Fibroblast of peridontal ligament (primary cell): ENCODE data around the gene GBX1.

Experiments used
- DNase-seq: peaks from one replicate; pipeline ENCODE4 v3.0.0-alpha.2; 2010; ENCODE audit errors: extremely low read depth

The GBX1 gene

DNA sequence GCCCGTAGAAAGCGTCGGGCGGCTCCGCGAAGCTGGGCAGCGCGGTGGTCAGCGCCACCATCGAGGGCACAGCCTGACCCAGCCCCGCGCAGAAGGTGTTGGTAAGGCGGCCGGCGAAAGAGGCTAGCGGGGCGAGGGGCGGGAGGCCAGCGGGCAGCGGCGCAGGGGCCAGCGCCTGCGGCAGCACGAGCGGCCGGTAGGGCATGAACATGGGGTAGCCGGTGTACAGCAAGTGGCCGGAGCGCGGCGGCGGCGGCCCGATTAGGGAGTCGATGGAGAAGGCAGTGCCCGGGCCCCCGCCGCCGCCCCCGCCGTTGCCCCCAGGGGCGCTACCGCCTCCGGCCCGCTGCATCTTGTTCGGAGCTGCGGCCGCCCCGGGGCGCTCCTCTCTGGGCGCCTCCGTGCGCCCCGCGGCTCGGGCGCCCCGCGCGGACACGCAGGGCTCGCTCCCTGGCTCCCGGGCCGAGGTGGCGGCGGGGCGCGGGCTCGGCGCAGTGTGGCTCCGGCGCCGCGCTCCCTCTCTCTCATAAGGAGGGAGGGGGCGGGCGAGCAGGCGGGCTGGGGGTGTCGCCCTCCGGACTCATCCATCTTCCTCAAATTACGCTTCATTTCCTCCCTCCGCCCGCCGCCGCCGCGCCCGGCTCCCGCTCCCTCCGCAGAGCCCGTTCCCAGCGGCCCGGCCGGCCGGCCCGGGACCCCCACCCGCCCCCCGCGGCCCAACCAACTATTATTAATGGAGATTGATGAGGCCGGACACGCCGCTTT is at the start of gene GBX1:
TSS of gene GBX1 (minus strand) at position 498 of the 765 bp plus-strand sequence. CDS start at position 352, 146 bp downstream.
- DNase-seq: no peak

GRCh38 chr7:151215396-151215795 is 47.9 kb upstream of the GBX1 start:
- no peak for DNase-seq

DNA sequence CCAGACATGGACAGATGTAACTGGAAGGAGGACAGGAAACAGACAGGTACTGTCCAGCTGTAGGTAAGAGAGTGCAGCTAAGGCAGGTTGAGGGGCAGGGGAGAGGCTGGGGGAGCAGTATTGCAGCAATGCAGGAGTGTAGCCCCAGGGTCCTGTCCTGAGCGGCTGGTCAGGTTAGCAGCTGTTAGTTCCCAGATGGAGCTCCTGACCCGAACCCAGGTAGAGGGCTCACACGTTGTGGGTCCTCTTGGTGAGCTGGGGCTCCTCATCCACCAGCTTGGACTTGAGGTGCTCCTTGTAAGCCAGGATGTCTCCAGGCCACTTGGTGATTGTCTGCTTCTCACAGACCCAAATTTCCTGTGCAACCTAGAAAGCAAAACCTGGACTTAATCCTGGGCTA is 46.3 kb upstream of the GBX1 start:
- DNase-seq: no peak

GRCh38 chr7:151212626-151213025 is 45.1 kb upstream of the GBX1 start:
- DNase-seq: no peak

DNA sequence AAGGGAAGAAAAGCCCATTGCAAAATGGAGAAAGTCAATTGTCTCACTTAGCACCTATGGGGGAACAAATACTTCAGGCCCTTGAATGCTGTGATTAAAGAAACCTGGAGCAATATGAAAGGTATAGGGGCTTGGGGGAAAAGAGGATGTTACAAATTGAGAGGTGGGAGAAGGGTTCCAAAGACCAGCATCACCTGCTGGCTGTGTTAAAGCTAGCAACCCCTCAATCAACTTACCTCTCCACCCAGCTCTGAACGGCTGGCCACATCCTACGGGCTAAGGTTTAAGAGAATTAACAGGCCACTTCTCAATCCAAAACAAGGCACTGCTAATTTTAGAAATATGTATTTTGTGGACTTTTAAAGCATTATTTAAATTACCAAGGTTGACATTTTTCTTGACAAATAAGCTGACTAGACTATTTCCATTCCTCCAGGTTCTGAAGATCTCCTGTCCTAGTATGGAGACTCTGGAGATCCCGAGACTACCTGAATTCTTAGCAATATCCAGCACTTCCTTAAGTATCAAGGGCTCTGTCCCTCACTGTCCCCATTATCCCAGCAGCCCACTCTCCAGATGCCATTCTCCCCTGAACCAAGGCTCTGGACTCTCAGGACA is 43.8 kb upstream of the GBX1 start:
- DNase-seq: no peak

DNA sequence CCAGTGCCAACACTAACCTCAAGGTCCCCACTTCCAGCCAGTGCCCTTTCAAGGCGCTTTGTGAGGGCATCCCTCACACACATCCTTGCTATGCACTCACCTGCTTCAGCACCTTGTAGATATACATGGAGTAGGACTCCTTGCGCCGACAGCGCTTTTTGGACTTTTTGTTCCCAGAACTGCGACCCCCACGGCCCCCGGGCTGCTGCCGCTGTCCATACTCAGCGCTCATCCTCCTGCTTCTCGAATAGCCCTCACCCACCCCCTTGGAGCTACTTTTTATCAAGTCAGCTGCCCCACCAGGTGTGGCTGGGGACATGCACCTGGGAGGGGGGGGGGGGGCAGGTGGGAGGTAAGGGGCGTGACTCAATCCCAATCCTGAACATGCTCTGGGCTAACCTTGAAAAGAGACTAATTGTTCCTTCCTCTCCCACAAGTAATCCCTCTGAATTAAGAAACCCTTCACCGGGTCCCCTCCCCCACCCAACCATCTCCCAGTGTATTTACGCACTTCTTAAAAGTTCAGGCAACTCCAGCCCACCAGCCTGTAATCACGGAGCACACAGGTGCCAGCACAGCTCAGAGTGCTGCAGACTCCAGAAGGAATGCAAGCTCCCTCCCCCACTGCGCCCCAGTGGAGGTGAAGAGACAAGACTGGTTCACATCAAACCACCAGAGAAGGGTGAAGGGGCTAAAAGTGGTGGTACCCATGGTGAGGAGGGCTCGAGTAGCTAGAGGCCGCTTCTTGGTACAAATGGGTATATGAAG is 42.8 kb upstream of the GBX1 start, which contains the start of gene H2BK1:
TSS of gene H2BK1 (minus strand) at position 402 of the 768 bp plus-strand sequence. CDS start at position 232, 170 bp downstream.
- DNase-seq: no peak

DNA sequence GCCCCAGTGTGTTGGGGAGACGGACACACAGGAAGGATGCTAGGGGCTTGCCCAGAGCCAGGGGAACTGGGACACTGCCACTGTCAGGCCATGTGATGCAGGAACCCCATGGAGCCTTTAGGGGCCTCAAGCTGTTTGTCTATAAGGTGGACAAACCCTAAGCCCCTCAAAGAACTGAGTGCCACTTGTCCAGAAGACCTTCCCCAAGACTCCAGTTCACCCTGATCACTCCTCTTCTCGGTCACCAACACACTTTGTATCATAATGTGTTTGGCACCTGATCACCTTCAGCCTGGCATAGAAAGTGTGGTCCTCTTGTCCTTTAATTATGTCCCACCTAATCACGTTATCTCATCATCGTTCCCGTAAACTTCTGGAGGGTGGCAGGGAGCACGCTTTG is 42.1 kb upstream of the GBX1 start:
- no peak for DNase-seq

DNA sequence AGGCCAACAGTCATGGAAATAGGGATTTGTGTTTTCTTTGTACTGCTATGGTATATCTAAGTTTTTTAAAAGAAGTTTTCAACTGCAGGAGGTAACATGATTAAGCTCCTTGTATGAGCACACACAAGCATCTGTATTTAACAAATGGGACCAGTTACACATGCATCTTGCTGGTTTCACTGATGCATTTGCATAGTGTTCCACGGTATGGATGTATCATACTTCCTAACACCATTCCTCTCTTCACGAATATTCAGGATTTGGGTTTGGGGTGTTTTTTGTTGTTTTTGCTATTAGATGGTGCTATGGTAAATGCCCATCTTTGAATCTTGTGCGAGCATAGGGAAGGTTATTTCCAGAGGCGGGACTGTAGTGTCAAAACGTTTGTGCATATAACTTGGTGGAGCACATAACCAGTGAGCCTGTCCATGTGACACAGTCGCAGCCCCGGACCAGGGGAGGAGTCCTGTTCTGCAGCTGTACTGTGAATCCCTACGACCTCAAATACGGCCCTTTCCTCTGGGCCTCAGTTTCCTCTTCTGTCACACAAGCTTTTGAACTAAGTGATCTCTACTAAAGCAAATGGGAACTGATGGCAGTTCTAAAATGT is 40.9 kb upstream of the GBX1 start:
- no peak for DNase-seq

GRCh38 chr7:151207804-151208203 is 40.3 kb upstream of the GBX1 start:
- no peak for DNase-seq

DNA sequence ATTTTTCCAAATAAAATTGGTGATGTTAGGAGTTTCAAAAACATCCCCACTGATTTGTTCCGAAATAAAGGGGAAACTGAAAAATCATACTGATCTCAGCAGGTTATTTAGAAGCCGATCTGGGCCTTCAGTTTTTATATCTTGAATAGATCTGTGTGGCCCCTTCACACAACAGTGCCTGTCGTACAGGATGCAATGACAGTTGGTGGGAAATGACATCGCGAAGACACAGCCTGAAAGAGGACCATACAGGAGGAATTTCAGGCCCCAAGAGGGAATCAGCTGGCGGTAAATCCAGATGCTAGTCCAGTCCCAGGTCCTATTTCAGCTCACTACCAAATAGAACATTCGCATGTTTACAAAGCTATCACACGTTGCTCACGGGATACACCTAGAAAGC is 39.8 kb upstream of the GBX1 start:
- DNase-seq: no peak

GRCh38 chr7:151206914-151207313 is 39.4 kb upstream of the GBX1 start:
- no peak for DNase-seq

- no peak for DNase-seq
Observed at GRCh38 chr7:151205730-151206129, 38.2 kb upstream of the GBX1 start.

DNA sequence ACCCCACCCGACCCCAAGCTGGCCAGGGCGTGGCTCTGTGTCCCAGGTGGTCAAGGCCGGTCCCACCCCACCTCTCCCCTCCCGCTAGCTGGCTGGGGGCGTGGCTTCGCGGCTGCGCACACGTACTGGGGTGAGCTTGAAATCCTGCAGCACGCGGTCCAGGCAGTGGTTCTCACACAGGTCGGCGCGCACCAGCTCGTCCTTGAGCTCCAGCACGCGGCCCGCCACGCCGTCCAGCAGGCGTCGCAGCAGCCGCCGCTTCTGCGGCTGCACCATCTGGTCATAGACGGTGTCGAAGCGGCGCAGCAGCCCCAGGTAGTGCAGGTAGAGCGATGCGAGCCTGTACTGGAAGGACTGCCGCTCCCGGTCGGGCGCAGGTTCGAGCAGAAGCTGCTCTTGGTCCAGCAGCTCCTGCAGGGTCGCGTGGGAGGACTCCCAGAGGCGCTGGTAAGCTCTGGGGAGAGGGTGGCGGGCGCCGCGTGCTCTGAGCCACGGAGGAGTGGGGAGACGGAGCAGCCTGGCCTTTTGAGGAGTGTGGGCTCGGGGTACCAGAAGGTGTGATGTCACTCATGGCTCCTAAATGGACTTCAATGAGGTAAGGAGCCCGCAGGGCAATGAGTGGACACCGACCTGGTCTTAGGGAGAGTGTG is 37.0 kb upstream of the GBX1 start:
- DNase-seq: no peak

GRCh38 chr7:151202836-151203235 is 35.3 kb upstream of the GBX1 start:
- DNase-seq: no peak

DNA sequence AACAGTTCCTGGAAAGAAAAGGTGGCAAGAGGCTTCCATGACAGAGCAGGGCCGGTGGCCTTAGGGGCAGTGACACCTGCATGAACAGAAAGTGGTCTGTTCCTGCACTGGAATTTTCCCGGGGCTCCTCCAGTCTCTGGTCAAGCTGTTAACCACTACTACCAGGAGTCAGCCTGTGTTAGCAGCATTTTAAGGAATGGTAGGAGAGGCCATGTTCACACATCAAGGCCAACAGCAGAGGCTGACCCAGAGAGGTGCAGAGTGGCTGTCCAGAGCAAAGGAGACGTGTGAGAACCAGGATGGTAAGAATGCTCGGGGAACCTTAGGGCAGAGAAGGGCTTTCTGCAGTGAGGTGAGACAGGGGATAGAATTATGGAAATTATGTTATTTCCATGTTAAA is 34.3 kb upstream of the GBX1 start:
- no peak for DNase-seq

- DNase-seq: no peak
Observed at GRCh38 chr7:151201344-151201743, 33.9 kb upstream of the GBX1 start.

DNA sequence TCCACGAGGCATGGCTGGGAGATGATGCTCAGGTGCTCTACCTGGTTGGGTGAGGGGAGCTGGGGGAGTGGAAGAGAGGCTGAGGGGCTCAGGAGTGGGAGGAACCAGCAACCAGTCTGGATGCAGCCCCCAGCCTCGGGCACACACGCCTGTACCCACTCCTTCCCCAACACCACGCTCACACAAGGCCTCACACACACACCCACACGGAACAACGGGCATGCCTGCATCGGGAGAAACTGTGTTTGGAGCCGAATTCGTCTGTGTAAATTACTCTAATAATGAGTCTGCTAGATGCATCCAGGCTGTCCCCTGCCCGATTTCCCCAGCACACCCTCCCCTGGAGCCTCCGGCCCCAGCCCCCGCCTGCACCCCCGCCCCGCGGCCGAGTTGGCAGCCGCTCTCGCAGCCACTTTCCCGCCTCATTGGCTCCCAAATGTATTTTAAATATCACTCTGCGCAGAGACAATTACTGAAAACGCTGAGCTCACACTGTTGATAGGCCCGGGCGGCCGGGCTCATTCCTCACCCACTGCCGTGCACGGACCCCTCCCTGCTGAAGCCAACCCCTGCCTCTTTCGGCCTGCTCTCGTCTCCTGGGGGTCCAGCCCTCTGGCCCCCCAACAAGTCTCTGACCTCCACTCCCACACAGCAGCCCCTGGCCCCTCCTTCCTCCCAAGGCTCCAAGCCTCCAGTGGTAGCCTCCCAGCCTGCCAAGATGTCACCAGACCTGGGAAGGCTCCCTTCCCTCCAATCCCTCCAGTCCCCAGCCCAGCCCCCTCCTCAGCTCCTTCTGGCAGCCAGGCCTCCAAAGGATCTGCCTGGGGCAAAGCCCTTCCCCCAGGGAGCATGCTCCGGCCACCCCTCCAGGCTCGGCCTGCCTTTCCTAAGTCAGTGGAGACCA is 31.7 kb upstream of the GBX1 start:
- DNase-seq: no peak

DNA sequence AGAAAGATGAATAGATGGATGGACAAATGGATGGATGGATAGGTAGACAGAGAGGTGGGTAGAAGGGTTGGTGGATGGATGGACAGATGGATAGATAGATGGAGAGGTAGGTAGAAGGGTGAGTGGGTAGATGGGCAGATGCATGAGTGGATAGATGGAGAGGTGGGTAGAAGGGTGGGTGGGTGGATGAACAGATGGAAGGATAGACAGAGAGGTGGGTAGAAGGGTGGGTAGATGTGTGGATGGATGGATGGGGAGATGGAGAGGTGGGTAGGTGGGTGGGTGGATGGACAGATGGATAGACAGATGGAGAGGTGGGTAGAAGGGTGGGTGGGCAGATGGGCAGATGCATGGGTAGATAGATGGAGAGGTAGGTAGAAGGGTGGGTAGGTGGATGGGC is 30.4 kb upstream of the GBX1 start:
- no peak for DNase-seq

- DNase-seq: no peak
Observed at GRCh38 chr7:151195616-151196450, 28.3 kb upstream of the GBX1 start.

GRCh38 chr7:151194188-151194587 is 26.7 kb upstream of the GBX1 start:
- DNase-seq: no peak
